Measurements from ENCODE around the gene PLEKHM2. TPM values are rescaled to one million over a fixed set of nuclear protein-coding genes. Genes with fewer than 3 reads are reported as not detected.

The PLEKHM2 gene
- total and polyA plus RNA-seq, 2 of the 4 experiments (the other 2 are of a cell fraction) = 24.7 to 48.0 TPM

DNA sequence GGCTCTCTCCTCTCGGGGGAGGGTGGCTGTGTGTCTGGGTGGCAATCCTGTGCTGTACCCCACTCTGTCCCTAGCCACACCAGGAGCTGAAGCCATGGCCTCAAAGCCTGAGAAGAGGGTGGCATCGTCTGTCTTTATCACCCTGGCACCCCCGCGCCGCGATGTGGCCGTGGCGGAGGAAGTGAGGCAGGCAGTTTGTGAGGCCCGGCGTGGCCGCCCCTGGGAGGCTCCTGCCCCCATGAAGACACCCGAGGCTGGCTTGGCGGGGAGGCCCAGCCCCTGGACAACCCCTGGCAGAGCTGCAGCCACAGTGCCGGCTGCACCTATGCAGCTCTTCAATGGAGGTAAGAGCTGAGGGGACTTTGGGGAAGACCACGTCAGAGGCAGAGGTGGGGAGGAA is 80.8 kb downstream of the PLEKHM2 start:
- Histone ChIP-seq H2AFZ (replicated peaks; ENCODE audit: low read length, poor library complexity) (no peak overlapping the region), H3K18ac (ENCODE audit: low read depth, low read length) (no peak overlapping the region), H2BK5ac (ENCODE audit: low read depth, low read length, poor library complexity, severe bottlenecking) (no peak overlapping the region), H3K27ac (ENCODE audit: insufficient read depth, low read length) (no peak overlapping the region), H4K5ac (ENCODE audit: low read depth, low read length) (no peak overlapping the region), H2BK15ac (ENCODE audit: low read depth, low read length) (no peak overlapping the region), H4K8ac (ENCODE audit: low read depth in 2 of 2, low read length in 2 of 2) (no peak overlapping the region), H3K56ac (ENCODE audit: extremely low read depth, insufficient read depth, low read length) (no peak overlapping the region), H3K36me3 (ENCODE audit: control insufficient read depth, insufficient read depth, low read length) (peaks cover 43% of the 10 kb centered on the region), H3K4me3 (ENCODE audit: insufficient read depth, low read depth, low read length) (no peak overlapping the region), H3K9me1 (ENCODE audit: insufficient read depth, low read length) (peaks cover 17% of the 10 kb centered on the region), H3K4me2 (ENCODE audit: low read depth, low read length) (no peak overlapping the region), H3K9ac (ENCODE audit: low read depth, low read length) (no peak overlapping the region), H2BK120ac (ENCODE audit: low read depth, low read length) (no peak overlapping the region), H3K23ac (ENCODE audit: low read depth, low read length) (no peak overlapping the region), H2AK9ac (replicated peaks; ENCODE audit: low read depth, low read length, poor library complexity) (no peak overlapping the region), H3K9me3 (ENCODE audit: control insufficient read depth, insufficient read depth, low read length) (no peaks in the 10 kb centered on the region), H2BK20ac (ENCODE audit: low read depth, low read length) (no peak overlapping the region), H3K4ac (ENCODE audit: low read depth, low read length) (no peak overlapping the region), H3K79me1 (ENCODE audit: low read depth in 1 of 2, low read length in 2 of 2) (peaks cover 27 to 48% of the 10 kb centered on the region in 2 experiments), H4K20me1 (ENCODE audit: insufficient read depth, low read length) (peaks cover 46% of the 10 kb centered on the region), H3K14ac (replicated peaks; ENCODE audit: low read depth, low read length) (no peak overlapping the region), H4K91ac (ENCODE audit: insufficient read depth, low read depth, low read length) (no peak overlapping the region), H3K27me3 (ENCODE audit: control insufficient read depth, insufficient read depth, low read length) (no peaks in the 10 kb centered on the region), H2AK5ac (ENCODE audit: low read depth, low read length) (no peak overlapping the region), H3K4me1 (ENCODE audit: control insufficient read depth, insufficient read depth, low read length) (peaks cover 11% of the 10 kb centered on the region)
- in situ Hi-C loops (cut with MboI; ENCODE audit: low sequenced_read_pairs) = no loop called here
- no TSS peak for BruUV-seq (replicated peaks)
- TF ChIP-seq BHLHE40 (IDR thresholded peaks at IDR 0.05; ENCODE audit: low read depth, low read length) (no peak), RAD21 (IDR thresholded peaks at IDR 0.05; ENCODE audit: low read length) (no peak), MAZ (IDR thresholded peaks at IDR 0.05; ENCODE audit: borderline replicate concordance, low read depth, low read length) (no peak), CHD1 (IDR thresholded peaks at IDR 0.05; ENCODE audit: low read depth, low read length) (no peak), SMC3 (IDR thresholded peaks at IDR 0.05; ENCODE audit: low read depth, low read length) (no peak), CEBPB (IDR thresholded peaks at IDR 0.05; ENCODE audit: low read depth, low read length) (no peak), MAFK (IDR thresholded peaks at IDR 0.05; ENCODE audit: low read depth, low read length) (no peak), FOS (IDR thresholded peaks at IDR 0.05; ENCODE audit: low read depth, low read length) (no peak), MXI1 (IDR thresholded peaks at IDR 0.05; ENCODE audit: borderline replicate concordance, low read depth, low read length) (no peak), RCOR1 (IDR thresholded peaks at IDR 0.05; ENCODE audit: insufficient replicate concordance, low read length) (no peak), POLR2A (IDR thresholded peaks at IDR 0.05; ENCODE audit: low read depth, low read length) (no peak), NFE2L2 (IDR thresholded peaks at IDR 0.05; ENCODE audit: low read depth, low read length) (no peak), RFX5 (IDR thresholded peaks at IDR 0.05; ENCODE audit: low read depth, low read length) (no peak)
- TF ChIP-seq, protein P1, sequence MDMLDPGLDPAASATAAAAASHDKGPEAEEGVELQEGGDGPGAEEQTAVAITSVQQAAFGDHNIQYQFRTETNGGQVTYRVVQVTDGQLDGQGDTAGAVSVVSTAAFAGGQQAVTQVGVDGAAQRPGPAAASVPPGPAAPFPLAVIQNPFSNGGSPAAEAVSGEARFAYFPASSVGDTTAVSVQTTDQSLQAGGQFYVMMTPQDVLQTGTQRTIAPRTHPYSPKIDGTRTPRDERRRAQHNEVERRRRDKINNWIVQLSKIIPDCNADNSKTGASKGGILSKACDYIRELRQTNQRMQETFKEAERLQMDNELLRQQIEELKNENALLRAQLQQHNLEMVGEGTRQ (IDR thresholded peaks at IDR 0.05; ENCODE audit: low read depth, low read length) = no peak
- TF ChIP-seq, protein P2, sequence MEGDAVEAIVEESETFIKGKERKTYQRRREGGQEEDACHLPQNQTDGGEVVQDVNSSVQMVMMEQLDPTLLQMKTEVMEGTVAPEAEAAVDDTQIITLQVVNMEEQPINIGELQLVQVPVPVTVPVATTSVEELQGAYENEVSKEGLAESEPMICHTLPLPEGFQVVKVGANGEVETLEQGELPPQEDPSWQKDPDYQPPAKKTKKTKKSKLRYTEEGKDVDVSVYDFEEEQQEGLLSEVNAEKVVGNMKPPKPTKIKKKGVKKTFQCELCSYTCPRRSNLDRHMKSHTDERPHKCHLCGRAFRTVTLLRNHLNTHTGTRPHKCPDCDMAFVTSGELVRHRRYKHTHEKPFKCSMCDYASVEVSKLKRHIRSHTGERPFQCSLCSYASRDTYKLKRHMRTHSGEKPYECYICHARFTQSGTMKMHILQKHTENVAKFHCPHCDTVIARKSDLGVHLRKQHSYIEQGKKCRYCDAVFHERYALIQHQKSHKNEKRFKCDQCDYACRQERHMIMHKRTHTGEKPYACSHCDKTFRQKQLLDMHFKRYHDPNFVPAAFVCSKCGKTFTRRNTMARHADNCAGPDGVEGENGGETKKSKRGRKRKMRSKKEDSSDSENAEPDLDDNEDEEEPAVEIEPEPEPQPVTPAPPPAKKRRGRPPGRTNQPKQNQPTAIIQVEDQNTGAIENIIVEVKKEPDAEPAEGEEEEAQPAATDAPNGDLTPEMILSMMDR (conservative IDR thresholded peaks at IDR 0.05; ENCODE audit: low read depth, low read length) = no peak
- TF ChIP-seq, protein P3, sequence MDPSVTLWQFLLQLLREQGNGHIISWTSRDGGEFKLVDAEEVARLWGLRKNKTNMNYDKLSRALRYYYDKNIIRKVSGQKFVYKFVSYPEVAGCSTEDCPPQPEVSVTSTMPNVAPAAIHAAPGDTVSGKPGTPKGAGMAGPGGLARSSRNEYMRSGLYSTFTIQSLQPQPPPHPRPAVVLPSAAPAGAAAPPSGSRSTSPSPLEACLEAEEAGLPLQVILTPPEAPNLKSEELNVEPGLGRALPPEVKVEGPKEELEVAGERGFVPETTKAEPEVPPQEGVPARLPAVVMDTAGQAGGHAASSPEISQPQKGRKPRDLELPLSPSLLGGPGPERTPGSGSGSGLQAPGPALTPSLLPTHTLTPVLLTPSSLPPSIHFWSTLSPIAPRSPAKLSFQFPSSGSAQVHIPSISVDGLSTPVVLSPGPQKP (IDR thresholded peaks at IDR 0.05; ENCODE audit: borderline replicate concordance, low read depth, low read length) = no peak
- ChIA-PET CTCF (no interaction called here), POLR2A (ENCODE audit: unreplicated experiment) (no interaction called here)
- DNase-seq = no peak
- intact Hi-C loops (cut with micrococcal nuclease) = no loop called here
- WGBS, 2 experiments (ENCODE audit: extremely low coverage in 2 of 2, insufficient read length in 1 of 2) = 92% methylated on average over 6 of the region's 15 CpGs; no CpG with 5 or more reads in 1 of the 2 experiments
- ATAC-seq (ENCODE audit: low read depth) = no peak
- dilution Hi-C loops (cut with HindIII; ENCODE audit: low sequenced_read_pairs, unreplicated experiment) = no loop called here

All from IMR-90 (cell line).